NCI-H774 (cell line): Measurements from ENCODE around the gene GRIN2C.
"Not testable (repeated sequence)": the region's sequence is repeated elsewhere in the genome, so short reads cannot be mapped to it uniquely, and the experiment has no call there.

Source experiments
- DNase-seq: peaks from one replicate; lab custom pipeline; 2025; lab: John Stamatoyannopoulos, UW

The GRIN2C gene

GRCh38 chr17:74879308-74879707, 19.6 kb upstream of the GRIN2C start:
- no peak for DNase-seq

GRCh38 chr17:74878658-74879057, 19.0 kb upstream of the GRIN2C start:
- no peak for DNase-seq

GRCh38 chr17:74877592-74878548, 18.2 kb upstream of the GRIN2C start:
- DNase-seq, result no peak

GRCh38 chr17:74875977-74876593, 16.4 kb upstream of the GRIN2C start:
- no peak for DNase-seq

GRCh38 chr17:74875155-74875976, 15.7 kb upstream of the GRIN2C start:
- no peak for DNase-seq

- no peak for DNase-seq
Measured at GRCh38 chr17:74874615-74875037, 14.9 kb upstream of the GRIN2C start.

- DNase-seq, result peak; percentile 28
Measured at GRCh38 chr17:74873874-74874614, 14.4 kb upstream of the GRIN2C start.

- DNase-seq, result peak; percentile 100
Measured at GRCh38 chr17:74873037-74873873, 13.6 kb upstream of the GRIN2C start.

- no peak for DNase-seq
Measured at GRCh38 chr17:74872313-74873036, 12.8 kb upstream of the GRIN2C start, which contains the start of gene FDXR. Gene FDXR, minus strand, starts transcription at chr17:74872994. Its CDS starts 50 bp downstream, at chr17:74872944.

- DNase-seq, result no peak
Measured at GRCh38 chr17:74871356-74872076, 11.8 kb upstream of the GRIN2C start.

- no peak for DNase-seq
Measured at GRCh38 chr17:74870512-74870911, 10.8 kb upstream of the GRIN2C start.

- not testable (repeated sequence) for DNase-seq
Measured at GRCh38 chr17:74870028-74870427, 10.3 kb upstream of the GRIN2C start.

GRCh38 chr17:74868908-74869255, 9.2 kb upstream of the GRIN2C start:
- no peak for DNase-seq

- no peak for DNase-seq
Measured at GRCh38 chr17:74868251-74868907, 8.7 kb upstream of the GRIN2C start.

- no peak for DNase-seq
Measured at GRCh38 chr17:74866198-74866835, 6.6 kb upstream of the GRIN2C start.

- DNase-seq, result no peak
Measured at GRCh38 chr17:74865504-74866197, 6.0 kb upstream of the GRIN2C start.

- peak; percentile 69 for DNase-seq
Measured at GRCh38 chr17:74864866-74865395, 5.2 kb upstream of the GRIN2C start.
